ENCODE measurements around the gene CRISPLD2. TPM values are rescaled to one million over a fixed set of nuclear protein-coding genes. Genes with fewer than 3 reads are reported as not detected.

Gene CRISPLD2
- total RNA-seq, 1 experiment from 2014 or later: 0.28 TPM

DNA sequence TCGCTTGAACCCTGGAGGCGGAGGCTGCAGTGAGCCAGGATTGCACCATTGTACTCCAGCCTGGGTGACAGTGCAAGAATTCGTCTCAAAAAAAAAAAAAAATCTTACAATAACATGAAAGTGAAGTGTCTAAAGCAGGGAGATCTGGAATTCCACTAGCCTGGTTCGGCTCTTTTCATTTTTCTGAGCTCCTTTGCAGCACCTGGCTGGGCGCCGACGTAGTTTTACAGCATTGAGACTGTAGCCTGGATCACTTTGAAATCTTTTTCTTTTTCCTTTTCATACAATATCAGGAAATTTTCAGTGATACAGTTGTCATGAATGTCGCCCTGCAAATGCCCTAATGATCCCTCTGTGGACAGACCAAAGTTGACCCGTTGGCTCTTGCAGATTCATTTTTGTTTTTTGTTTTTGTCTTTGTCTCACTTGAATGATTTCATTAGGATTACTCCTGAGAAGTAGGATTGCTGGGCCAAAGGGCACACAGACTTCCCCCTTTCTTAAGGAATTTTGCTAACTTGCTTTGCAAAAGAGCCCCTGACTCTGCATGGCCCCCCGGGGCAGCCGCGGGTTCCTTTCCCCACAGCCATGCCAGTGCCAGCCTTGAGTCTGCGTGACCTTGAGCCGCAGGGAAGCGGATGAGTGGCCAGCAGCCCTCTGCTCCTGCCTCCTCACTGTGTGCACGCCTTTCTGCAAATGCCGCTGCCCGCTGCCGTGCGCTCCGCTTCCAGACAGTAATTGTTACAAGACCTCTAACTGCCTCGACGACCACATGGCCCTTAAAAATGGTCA lies 28.0 kb downstream of the CRISPLD2 start:
- H3K27ac Mint-ChIP-seq (ENCODE audit: low read depth, unreplicated experiment): no peak overlapping the region
- TF ChIP-seq, protein P1, sequence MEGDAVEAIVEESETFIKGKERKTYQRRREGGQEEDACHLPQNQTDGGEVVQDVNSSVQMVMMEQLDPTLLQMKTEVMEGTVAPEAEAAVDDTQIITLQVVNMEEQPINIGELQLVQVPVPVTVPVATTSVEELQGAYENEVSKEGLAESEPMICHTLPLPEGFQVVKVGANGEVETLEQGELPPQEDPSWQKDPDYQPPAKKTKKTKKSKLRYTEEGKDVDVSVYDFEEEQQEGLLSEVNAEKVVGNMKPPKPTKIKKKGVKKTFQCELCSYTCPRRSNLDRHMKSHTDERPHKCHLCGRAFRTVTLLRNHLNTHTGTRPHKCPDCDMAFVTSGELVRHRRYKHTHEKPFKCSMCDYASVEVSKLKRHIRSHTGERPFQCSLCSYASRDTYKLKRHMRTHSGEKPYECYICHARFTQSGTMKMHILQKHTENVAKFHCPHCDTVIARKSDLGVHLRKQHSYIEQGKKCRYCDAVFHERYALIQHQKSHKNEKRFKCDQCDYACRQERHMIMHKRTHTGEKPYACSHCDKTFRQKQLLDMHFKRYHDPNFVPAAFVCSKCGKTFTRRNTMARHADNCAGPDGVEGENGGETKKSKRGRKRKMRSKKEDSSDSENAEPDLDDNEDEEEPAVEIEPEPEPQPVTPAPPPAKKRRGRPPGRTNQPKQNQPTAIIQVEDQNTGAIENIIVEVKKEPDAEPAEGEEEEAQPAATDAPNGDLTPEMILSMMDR (IDR thresholded peaks at IDR 0.05; ENCODE audit: unreplicated experiment): no peak
- CTCF ChIA-PET: interaction anchor here (0.6 kb wide), 1 partner anchor 11 kb away, joined by 4 read pairs; no protein-coding TSS in a partner anchor
- no peak for DNase-seq (ENCODE audit: unreplicated experiment)
- intact Hi-C loops (cut with micrococcal nuclease): no loop called here
- POLR2A ChIA-PET: no interaction called here
- BruUV-seq (replicated peaks): no TSS peak
- peaks cover 13% of the 10 kb centered on the region for H3K4me1 Mint-ChIP-seq (ENCODE audit: insufficient read depth, unreplicated experiment)
- no peaks in the 10 kb centered on the region for H3K36me3 Mint-ChIP-seq (ENCODE audit: insufficient read depth, unreplicated experiment)
- H3K9me3 Mint-ChIP-seq (ENCODE audit: unreplicated experiment): no peaks in the 10 kb centered on the region
- no peak overlapping the region for H3K4me3 Mint-ChIP-seq (ENCODE audit: unreplicated experiment)
- no peaks in the 10 kb centered on the region for H3K27me3 Mint-ChIP-seq (ENCODE audit: insufficient read depth, unreplicated experiment)

DNA sequence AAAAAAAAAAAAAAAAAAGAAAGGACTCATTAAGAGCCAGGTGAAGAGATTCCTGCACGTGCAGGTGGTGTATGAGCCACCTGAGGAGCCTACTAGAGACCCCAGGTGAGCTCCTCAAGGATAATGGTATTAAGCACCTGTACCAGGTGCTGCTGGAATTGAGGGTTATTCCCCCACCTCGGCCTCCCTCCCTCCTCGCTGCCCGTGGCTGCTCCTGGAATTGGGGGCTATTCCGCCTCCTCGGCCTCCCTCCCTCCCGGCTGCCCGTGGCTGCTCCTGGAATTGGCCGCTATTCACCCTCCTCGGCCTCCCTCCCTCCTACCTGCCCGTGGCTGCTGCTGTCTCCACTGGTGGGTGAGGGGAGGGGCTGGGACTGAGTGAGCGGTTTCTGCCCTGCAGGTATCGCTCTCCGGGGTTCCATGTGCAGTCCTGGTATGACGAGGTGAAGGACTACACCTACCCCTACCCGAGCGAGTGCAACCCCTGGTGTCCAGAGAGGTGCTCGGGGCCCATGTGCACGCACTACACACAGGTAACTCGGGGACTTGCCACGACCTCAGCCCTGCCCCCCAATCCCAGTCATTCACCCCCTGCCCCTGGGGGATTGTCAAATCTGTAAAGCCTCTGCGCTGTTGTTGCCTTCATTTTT lies 29.3 kb downstream of the CRISPLD2 start:
- ChIA-PET POLR2A (no interaction called here), CTCF (interaction anchor here (0.6 kb wide), 2 partner anchors 96 to 121 kb away, joined by 3 read pairs; no protein-coding TSS in a partner anchor)
- H3K27ac Mint-ChIP-seq (ENCODE audit: low read depth, unreplicated experiment): no peak overlapping the region
- no peaks in the 10 kb centered on the region for H3K9me3 Mint-ChIP-seq (ENCODE audit: unreplicated experiment)
- H3K4me3 Mint-ChIP-seq (ENCODE audit: unreplicated experiment): no peak overlapping the region
- no peaks in the 10 kb centered on the region for H3K27me3 Mint-ChIP-seq (ENCODE audit: insufficient read depth, unreplicated experiment)
- peaks cover 13% of the 10 kb centered on the region for H3K4me1 Mint-ChIP-seq (ENCODE audit: insufficient read depth, unreplicated experiment)
- H3K36me3 Mint-ChIP-seq (ENCODE audit: insufficient read depth, unreplicated experiment): no peaks in the 10 kb centered on the region
- no TSS peak for BruUV-seq (replicated peaks)
- intact Hi-C loops (cut with micrococcal nuclease): no loop called here
- no peak for DNase-seq (ENCODE audit: unreplicated experiment)
- TF ChIP-seq, protein P1 (IDR thresholded peaks at IDR 0.05; ENCODE audit: unreplicated experiment): no peak

DNA sequence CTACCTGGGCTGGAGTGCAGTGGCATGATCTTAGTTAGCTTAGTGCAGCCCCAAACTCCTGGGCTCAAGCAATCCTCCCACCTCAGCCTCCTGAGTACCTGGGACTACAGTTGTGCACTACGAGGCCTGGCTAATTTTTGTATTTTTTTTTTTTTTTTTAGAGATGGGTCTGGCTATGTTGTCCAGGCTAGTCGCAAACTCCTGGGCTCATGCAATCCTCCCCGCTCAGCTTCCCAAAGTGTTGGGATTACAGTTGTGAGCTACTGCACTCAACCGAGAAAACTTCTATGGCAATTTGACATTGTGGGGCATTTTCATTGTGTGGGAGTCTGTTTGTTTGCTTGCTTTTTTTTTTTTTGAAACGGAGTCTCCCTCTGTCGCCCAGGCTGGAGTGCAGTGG lies 30.0 kb downstream of the CRISPLD2 start:
- CTCF ChIA-PET: interaction anchor here (0.6 kb wide), 1 partner anchor 96 kb away, joined by 3 read pairs; no protein-coding TSS in a partner anchor
- peaks cover 15% of the 10 kb centered on the region for H3K4me1 Mint-ChIP-seq (ENCODE audit: insufficient read depth, unreplicated experiment)
- DNase-seq (ENCODE audit: unreplicated experiment): no peak
- no peaks in the 10 kb centered on the region for H3K9me3 Mint-ChIP-seq (ENCODE audit: unreplicated experiment)
- no TSS peak for BruUV-seq (replicated peaks)
- TF ChIP-seq, protein P1 (IDR thresholded peaks at IDR 0.05; ENCODE audit: unreplicated experiment): no peak
- no peaks in the 10 kb centered on the region for H3K36me3 Mint-ChIP-seq (ENCODE audit: insufficient read depth, unreplicated experiment)
- intact Hi-C loops (cut with micrococcal nuclease): loop anchor here (5.0 kb wide), 1 partner anchor 62 kb away; no protein-coding TSS in a partner anchor
- H3K27me3 Mint-ChIP-seq (ENCODE audit: insufficient read depth, unreplicated experiment): no peaks in the 10 kb centered on the region
- H3K27ac Mint-ChIP-seq (ENCODE audit: low read depth, unreplicated experiment): no peak overlapping the region
- H3K4me3 Mint-ChIP-seq (ENCODE audit: unreplicated experiment): no peak overlapping the region
- POLR2A ChIA-PET: interaction anchor here (1.7 to 2.5 kb wide), 2 partner anchors 11 to 75 kb away, joined by 4 to 8 read pairs; no protein-coding TSS in a partner anchor

DNA sequence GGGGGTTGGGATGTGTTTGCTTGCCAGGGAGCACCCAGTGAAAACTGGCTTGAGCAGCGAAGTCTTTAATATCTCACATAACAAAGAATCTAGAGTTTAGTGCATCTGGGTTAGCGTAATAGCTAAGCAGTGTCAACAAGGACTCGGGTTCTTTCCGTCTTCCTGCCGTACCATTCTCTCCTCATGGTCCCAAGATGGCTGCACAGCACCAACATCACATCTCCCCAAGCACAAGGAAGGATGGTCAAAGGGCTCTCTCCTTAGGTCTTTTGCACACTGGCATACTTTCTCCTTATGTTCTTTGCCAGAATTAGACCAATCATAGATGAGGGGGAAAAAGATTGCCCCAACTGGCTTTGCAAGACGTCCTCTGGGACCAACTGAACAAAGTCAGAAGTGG lies 30.9 kb downstream of the CRISPLD2 start:
- no TSS peak for BruUV-seq (replicated peaks)
- Mint-ChIP-seq H3K27me3 (ENCODE audit: insufficient read depth, unreplicated experiment) (no peaks in the 10 kb centered on the region), H3K36me3 (ENCODE audit: insufficient read depth, unreplicated experiment) (no peaks in the 10 kb centered on the region), H3K4me1 (ENCODE audit: insufficient read depth, unreplicated experiment) (peaks cover 18% of the 10 kb centered on the region), H3K9me3 (ENCODE audit: unreplicated experiment) (no peaks in the 10 kb centered on the region), H3K27ac (ENCODE audit: low read depth, unreplicated experiment) (no peak overlapping the region), H3K4me3 (ENCODE audit: unreplicated experiment) (no peak overlapping the region)
- ChIA-PET POLR2A (interaction anchor here (0.9 to 2.5 kb wide), 3 partner anchors 12 to 76 kb away, joined by 3 to 8 read pairs (median 4); no protein-coding TSS in a partner anchor), CTCF (no interaction called here)
- intact Hi-C loops (cut with micrococcal nuclease): loop anchor here (5.0 kb wide), 1 partner anchor 63 kb away; no protein-coding TSS in a partner anchor
- DNase-seq (ENCODE audit: unreplicated experiment): no peak
- TF ChIP-seq, protein P1 (IDR thresholded peaks at IDR 0.05; ENCODE audit: unreplicated experiment): no peak

Data from MCF 10A (cell line).